Neural cell (in vitro differentiated cells): Measurements from ENCODE around the gene RILP. TPM values are rescaled to one million over a fixed set of nuclear protein-coding genes. Genes with fewer than 3 reads are reported as not detected.

Experiments
- H2AFZ ChIP-seq: fragments of 200-600, 300-800 bp; sonication (generic), shearing (Covaris generic); 2 replicates; pipeline ENCODE4 v1.6.0; 2014; ENCODE audit warnings: low read depth, mild to moderate bottlenecking, antibody characterized with exemption, low read length, moderate library complexity
- H3F3A ChIP-seq: fragments of 200-600 bp; shearing (Covaris generic); 2 replicates; pipeline ENCODE4 v1.6.1; 2016; ENCODE audit warnings: mild to moderate bottlenecking, moderate library complexity, mixed read lengths, antibody characterized with exemption, low read length; ENCODE audit not compliant: insufficient read depth, poor library complexity, severe bottlenecking
- H3K27ac ChIP-seq: fragments of 200-600, 300-800 bp; sonication (generic), shearing (Covaris generic); 2 replicates; pipeline ENCODE4 v1.5.1; 2014; ENCODE audit warnings: mild to moderate bottlenecking, low read length, moderate library complexity
- H3K27me3 ChIP-seq: fragments of 300-800, 200-600 bp; sonication (generic), shearing (Covaris generic); 2 replicates; pipeline ENCODE4 v1.6.0; 2014; ENCODE audit warnings: mild to moderate bottlenecking, low read depth, low read length, moderate library complexity; ENCODE audit not compliant: insufficient read depth
- H3K36me3 ChIP-seq: fragments of 300-800, 200-600 bp; sonication (generic), shearing (Covaris generic); 2 replicates; pipeline ENCODE4 v1.5.1; 2014; ENCODE audit warnings: mild to moderate bottlenecking, antibody characterized with exemption, low read length, moderate library complexity; ENCODE audit not compliant: insufficient read depth
- H3K4me2 ChIP-seq: fragments of 300-800, 200-600 bp; sonication (generic), shearing (Covaris generic); 2 replicates; pipeline ENCODE4 v1.6.0; 2014; ENCODE audit warnings: mild to moderate bottlenecking, low read length
- H3K4me3 ChIP-seq: fragments of 300-800, 200-600 bp; sonication (generic), shearing (Covaris generic); 2 replicates; pipeline ENCODE4 v1.5.1; 2014; ENCODE audit warnings: mild to moderate bottlenecking, low read length, moderate library complexity
- H3K79me2 ChIP-seq: fragments of 200-600 bp; shearing (Covaris generic); replicated peaks from 2 replicates; pipeline ENCODE4 v1.6.0; 2014; ENCODE audit warnings: mild to moderate bottlenecking, low read length, moderate library complexity; ENCODE audit not compliant: insufficient read depth
- H3K9ac ChIP-seq: fragments of 300-800, 200-600 bp; sonication (generic), shearing (Covaris generic); 2 replicates; pipeline ENCODE4 v1.6.1; 2016; ENCODE audit warnings: mild to moderate bottlenecking, low read length, mixed read lengths
- H3K9me2 ChIP-seq: fragments of 200-600 bp; shearing (Covaris generic); 2 replicates; pipeline ENCODE4 v1.6.1; 2016; ENCODE audit warnings: mild to moderate bottlenecking, low read length, mixed read lengths; ENCODE audit not compliant: insufficient read depth
- H3K9me3 ChIP-seq: fragments of 200-600, 300-800 bp; sonication (generic), shearing (Covaris generic); 2 replicates; pipeline ENCODE4 v1.6.1; 2016; ENCODE audit warnings: mild to moderate bottlenecking, mixed run types, low read length, moderate library complexity, mixed read lengths
- H4K20me1 ChIP-seq: fragments of 200-600 bp; shearing (Covaris generic); 2 replicates; pipeline ENCODE4 v1.6.1; 2016; ENCODE audit warnings: mild to moderate bottlenecking, mixed run types; ENCODE audit not compliant: insufficient read depth
- EP300 ChIP-seq: fragments of 450-650 bp; conservative IDR thresholded peaks from 2 replicates; pipeline ENCODE4 v1.6.1; 2014; ENCODE audit warnings: antibody characterized with exemption, mild to moderate bottlenecking, moderate library complexity; ENCODE audit not compliant: poor library complexity, severe bottlenecking
- EZH2 ChIP-seq: fragments of 200-600, 300-800 bp; shearing (Covaris generic), sonication (generic); IDR thresholded peaks from 2 replicates; pipeline ENCODE4 v1.6.1; 2014; ENCODE audit warnings: antibody characterized with exemption, low read length, borderline replicate concordance, mild to moderate bottlenecking; ENCODE audit not compliant: insufficient read depth, poor library complexity, severe bottlenecking
- MXI1 ChIP-seq: fragments of 450-650 bp; conservative IDR thresholded peaks from 2 replicates; pipeline ENCODE4 v1.6.1; 2014; ENCODE audit warnings: antibody characterized with exemption, mild to moderate bottlenecking; ENCODE audit not compliant: poor library complexity, severe bottlenecking
- POLR2AphosphoS5 ChIP-seq: IDR thresholded peaks from 2 replicates; pipeline ENCODE4 v1.6.1; 2012
- RAD21 ChIP-seq: fragments of 450-650 bp; conservative IDR thresholded peaks from 2 replicates; pipeline ENCODE4 v1.6.1; 2014; ENCODE audit warnings: antibody characterized with exemption, mild to moderate bottlenecking, moderate library complexity
- SMC3 ChIP-seq: fragments of 450-650 bp; conservative IDR thresholded peaks from 2 replicates; pipeline ENCODE4 v1.6.1; 2014; ENCODE audit warnings: antibody characterized with exemption, mild to moderate bottlenecking, moderate library complexity; ENCODE audit not compliant: poor library complexity
- TAF1 ChIP-seq: IDR thresholded peaks from 2 replicates; pipeline ENCODE4 v1.6.1; 2012; ENCODE audit warnings: low read depth
- polyA plus RNA-seq: library from polyadenylated mRNA; depleted of rRNA; stranded (reverse); fragments of >200 nt; gene quantifications from 2 replicates; pipeline ENCODE4 v1.2.3, GENCODE V29; 2014
- TF ChIP-seq, protein P1 (sequence below): IDR thresholded peaks from 2 replicates; pipeline ENCODE4 v1.6.1; 2012; ENCODE audit warnings: borderline replicate concordance
- TF ChIP-seq, protein P2 (sequence below): fragments of 450-650 bp; IDR thresholded peaks from 2 replicates; pipeline ENCODE4 v1.5.1; 2014; ENCODE audit warnings: antibody characterized with exemption, mild to moderate bottlenecking, moderate library complexity; ENCODE audit not compliant: poor library complexity, severe bottlenecking

The RILP gene
- polyA plus RNA-seq, 1 donor from 2014 or later, result 7.5 TPM

DNA sequence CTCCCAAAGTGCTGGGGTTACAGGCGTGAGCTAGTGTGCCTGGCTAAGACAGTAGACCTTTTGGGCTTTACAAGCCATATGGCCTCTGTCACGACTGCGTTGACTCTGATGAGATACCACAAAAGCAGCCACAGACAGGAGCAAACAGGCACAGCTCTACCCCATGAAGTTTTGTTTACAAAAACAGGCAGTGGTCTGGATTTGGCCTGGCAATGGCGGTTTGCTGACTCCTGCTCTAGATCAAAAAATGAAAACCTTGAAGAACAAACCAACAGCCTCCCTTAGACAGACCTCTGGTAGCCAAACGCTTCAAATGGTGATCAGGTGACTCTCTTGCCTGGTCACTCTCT, 41.7 kb downstream of the RILP start:
- H2AFZ ChIP-seq, result no peak overlapping the region
- H3K4me3 ChIP-seq, result no peak overlapping the region
- no peaks in the 10 kb centered on the region for H3F3A ChIP-seq
- no peaks in the 10 kb centered on the region for H3K79me2 ChIP-seq
- H3K9ac ChIP-seq, result no peak overlapping the region
- no peaks in the 10 kb centered on the region for H4K20me1 ChIP-seq
- no peaks in the 10 kb centered on the region for H3K9me3 ChIP-seq
- H3K27ac ChIP-seq, result no peak overlapping the region
- H3K27me3 ChIP-seq, result no peaks in the 10 kb centered on the region
- no peaks in the 10 kb centered on the region for H3K36me3 ChIP-seq
- no peak overlapping the region for H3K4me2 ChIP-seq
- TF ChIP-seq SMC3 (no peak), RAD21 (no peak), EZH2 (no peak), POLR2AphosphoS5 (no peak), EP300 (no peak), TAF1 (no peak), MXI1 (no peak)
- TF ChIP-seq, protein P1, sequence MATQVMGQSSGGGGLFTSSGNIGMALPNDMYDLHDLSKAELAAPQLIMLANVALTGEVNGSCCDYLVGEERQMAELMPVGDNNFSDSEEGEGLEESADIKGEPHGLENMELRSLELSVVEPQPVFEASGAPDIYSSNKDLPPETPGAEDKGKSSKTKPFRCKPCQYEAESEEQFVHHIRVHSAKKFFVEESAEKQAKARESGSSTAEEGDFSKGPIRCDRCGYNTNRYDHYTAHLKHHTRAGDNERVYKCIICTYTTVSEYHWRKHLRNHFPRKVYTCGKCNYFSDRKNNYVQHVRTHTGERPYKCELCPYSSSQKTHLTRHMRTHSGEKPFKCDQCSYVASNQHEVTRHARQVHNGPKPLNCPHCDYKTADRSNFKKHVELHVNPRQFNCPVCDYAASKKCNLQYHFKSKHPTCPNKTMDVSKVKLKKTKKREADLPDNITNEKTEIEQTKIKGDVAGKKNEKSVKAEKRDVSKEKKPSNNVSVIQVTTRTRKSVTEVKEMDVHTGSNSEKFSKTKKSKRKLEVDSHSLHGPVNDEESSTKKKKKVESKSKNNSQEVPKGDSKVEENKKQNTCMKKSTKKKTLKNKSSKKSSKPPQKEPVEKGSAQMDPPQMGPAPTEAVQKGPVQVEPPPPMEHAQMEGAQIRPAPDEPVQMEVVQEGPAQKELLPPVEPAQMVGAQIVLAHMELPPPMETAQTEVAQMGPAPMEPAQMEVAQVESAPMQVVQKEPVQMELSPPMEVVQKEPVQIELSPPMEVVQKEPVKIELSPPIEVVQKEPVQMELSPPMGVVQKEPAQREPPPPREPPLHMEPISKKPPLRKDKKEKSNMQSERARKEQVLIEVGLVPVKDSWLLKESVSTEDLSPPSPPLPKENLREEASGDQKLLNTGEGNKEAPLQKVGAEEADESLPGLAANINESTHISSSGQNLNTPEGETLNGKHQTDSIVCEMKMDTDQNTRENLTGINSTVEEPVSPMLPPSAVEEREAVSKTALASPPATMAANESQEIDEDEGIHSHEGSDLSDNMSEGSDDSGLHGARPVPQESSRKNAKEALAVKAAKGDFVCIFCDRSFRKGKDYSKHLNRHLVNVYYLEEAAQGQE, result no peak
- TF ChIP-seq, protein P2, sequence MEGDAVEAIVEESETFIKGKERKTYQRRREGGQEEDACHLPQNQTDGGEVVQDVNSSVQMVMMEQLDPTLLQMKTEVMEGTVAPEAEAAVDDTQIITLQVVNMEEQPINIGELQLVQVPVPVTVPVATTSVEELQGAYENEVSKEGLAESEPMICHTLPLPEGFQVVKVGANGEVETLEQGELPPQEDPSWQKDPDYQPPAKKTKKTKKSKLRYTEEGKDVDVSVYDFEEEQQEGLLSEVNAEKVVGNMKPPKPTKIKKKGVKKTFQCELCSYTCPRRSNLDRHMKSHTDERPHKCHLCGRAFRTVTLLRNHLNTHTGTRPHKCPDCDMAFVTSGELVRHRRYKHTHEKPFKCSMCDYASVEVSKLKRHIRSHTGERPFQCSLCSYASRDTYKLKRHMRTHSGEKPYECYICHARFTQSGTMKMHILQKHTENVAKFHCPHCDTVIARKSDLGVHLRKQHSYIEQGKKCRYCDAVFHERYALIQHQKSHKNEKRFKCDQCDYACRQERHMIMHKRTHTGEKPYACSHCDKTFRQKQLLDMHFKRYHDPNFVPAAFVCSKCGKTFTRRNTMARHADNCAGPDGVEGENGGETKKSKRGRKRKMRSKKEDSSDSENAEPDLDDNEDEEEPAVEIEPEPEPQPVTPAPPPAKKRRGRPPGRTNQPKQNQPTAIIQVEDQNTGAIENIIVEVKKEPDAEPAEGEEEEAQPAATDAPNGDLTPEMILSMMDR, result no peak
- H3K9me2 ChIP-seq, result no peaks in the 10 kb centered on the region

DNA sequence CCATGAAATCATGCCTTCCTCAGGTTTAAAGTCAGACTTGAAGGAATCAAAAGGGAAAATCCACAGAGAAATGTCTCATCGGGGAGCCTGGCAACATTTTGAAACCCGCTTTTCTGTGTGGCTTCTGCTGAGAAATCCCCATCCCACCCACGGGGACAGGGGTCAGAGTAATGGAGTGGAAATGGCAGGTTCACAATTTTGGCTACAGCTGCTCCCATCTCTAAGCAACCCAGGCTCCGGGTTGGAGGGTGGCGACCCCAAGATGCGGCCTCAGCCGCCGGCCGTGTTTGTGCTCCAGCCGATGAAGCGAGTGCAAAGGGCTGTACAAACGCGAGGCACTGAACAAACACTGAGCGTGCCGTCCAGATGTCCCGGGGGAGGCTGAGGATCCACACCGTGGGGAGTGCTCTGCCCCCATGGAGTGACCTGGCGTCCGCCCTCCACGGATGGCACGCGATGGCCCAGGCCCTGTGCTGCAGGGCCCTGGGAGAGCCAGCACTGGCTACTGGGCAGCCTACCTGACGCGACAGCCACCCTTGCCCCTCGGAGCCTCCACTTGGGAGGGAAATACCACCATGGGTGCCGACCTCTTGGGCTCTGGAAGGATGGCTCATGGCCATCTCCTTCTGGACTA, 43.2 kb downstream of the RILP start:
- Histone ChIP-seq H3K4me2 (no peak overlapping the region), H3K9ac (no peak overlapping the region), H3K27me3 (no peaks in the 10 kb centered on the region), H3K79me2 (no peaks in the 10 kb centered on the region), H3K4me3 (no peak overlapping the region), H3K36me3 (peaks cover 8% of the 10 kb centered on the region), H3K9me3 (peaks cover 6% of the 10 kb centered on the region), H3K9me2 (no peaks in the 10 kb centered on the region), H3K27ac (no peak overlapping the region), H2AFZ (no peak overlapping the region), H3F3A (no peaks in the 10 kb centered on the region), H4K20me1 (no peaks in the 10 kb centered on the region)
- no peak for TF ChIP-seq RAD21
- TF ChIP-seq EP300, result no peak
- no peak for TF ChIP-seq EZH2
- no peak for TF ChIP-seq MXI1
- TF ChIP-seq, protein P2, result no peak
- TF ChIP-seq SMC3, result no peak
- TF ChIP-seq, protein P1, result no peak
- no peak for TF ChIP-seq POLR2AphosphoS5
- no peak for TF ChIP-seq TAF1
